ENCODE data around the gene CDH16.
"Not testable (repeated sequence)": the region's sequence is repeated elsewhere in the genome, so short reads cannot be mapped to it uniquely, and the experiment has no call there.

Gene CDH16

DNA sequence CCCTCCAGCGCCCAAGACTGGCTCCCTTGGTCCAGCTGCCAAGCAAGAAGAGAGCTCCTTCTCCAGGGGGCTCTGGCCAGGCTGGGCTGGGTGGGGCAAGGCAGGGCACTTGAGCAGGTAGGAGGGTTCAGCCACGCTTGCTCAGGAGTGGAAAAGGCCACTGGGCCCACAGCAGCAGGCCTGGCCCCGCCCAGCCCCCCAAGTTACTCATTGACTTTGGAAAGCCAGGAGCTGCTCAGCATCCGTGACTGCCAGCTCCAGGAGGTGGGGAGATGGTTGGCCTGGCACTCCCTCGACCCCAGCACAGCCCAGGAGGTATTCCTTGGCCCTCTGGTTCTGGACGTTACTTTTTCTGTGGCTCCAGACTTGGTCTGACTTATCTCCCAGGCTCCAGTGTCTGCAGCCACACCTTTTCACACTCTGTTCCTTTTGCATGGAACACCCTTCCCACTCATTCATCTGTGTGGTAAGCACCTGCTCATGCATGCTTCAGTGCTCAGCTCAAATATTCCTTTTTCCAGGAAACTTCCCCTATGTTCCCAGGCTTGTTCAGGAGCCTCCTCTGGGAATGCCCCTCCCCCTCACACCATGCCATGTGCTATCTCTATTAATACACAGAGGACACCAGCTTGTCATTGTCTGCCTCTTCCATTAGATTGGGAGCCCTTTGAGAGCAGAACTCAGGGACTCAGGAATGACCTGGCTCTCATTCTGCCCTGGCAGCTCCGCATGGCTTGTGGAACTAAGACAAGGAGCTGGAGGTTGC is at the start of gene CDH16:
Gene CDH16 (minus strand): TSS at position 83 of the 766 bp plus-strand sequence. CDS start 820 bp downstream, outside the sequence.
- peak; percentile 74 for DNase-seq

GRCh38 chr16:66964049-66964448 is 45.4 kb upstream of the CDH16 start:
- DNase-seq = no peak

- peak; percentile 33 for DNase-seq
Measured at GRCh38 chr16:66961914-66962313, 43.2 kb upstream of the CDH16 start.

GRCh38 chr16:66961065-66961744 is 42.5 kb upstream of the CDH16 start, which contains the start of gene CES3:
TSS of gene CES3 (plus strand) at chr16:66961266. CDS start at chr16:66961308, 42 bp downstream.
- peak; percentile 48 for DNase-seq

DNA sequence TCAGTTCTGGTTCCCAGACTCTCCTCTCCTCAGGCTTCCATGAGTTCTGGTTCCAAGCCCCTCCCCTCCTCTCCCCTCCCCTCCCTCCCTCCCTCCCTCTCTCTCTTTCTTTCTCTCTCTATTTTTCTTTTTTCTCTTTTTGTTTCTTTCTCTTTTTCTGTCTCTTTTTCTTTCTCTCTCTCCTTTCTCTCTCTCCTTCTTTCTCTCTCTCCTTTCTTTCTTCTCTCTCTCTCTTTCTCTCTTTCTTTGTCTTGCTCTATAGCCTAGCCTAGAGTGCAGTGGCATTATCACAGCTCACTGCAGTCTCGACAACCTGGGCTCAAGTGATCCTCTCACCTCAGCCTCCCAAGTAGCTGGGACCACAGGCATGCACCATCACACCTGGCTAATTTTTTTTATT is 41.6 kb upstream of the CDH16 start:
- no peak for DNase-seq

- peak; percentile 43 for DNase-seq
Measured at GRCh38 chr16:66959704-66960161, 41.0 kb upstream of the CDH16 start.

- peak; percentile 21 for DNase-seq
Measured at GRCh38 chr16:66958857-66959703, 40.4 kb upstream of the CDH16 start.

- not testable (repeated sequence) for DNase-seq
Measured at GRCh38 chr16:66956154-66956457, 37.4 kb upstream of the CDH16 start.

DNA sequence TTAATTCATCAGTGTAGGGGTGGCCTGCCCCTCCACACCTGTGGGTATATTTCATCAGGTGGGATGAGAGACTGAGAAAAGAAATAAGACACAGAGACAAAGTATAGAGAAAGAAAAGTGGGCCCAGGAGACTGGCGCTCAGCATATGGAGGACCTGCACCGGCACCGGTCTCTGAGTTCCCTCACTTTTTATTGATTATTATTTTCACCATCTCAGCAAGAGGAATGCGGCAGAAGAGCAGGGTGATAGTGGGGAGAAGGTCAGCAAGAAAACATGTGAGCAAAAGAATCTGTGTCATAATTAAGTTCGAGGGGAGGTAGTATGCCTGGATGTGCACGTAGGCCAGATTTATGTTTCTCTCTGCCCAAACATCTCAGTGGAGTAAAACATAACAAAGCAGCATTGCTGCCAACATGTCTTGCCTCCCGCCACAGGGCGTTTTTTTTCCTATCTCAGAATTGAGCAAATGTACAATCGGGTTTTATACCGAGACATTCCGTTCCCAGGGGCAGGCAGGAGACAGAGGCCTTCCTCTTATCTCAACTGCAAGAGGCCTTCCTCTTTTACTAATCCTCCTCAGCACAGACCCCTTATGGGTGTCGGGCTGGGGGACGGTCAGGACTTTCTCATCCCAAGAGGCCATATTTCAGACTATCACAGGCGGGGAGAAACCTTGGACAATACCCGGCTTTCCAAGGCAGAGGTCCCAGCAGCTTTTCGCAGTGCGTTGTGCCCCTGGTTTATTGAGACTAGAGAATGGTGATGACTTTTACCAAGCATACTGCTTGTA is 36.9 kb upstream of the CDH16 start:
- not testable (repeated sequence) for DNase-seq

DNA sequence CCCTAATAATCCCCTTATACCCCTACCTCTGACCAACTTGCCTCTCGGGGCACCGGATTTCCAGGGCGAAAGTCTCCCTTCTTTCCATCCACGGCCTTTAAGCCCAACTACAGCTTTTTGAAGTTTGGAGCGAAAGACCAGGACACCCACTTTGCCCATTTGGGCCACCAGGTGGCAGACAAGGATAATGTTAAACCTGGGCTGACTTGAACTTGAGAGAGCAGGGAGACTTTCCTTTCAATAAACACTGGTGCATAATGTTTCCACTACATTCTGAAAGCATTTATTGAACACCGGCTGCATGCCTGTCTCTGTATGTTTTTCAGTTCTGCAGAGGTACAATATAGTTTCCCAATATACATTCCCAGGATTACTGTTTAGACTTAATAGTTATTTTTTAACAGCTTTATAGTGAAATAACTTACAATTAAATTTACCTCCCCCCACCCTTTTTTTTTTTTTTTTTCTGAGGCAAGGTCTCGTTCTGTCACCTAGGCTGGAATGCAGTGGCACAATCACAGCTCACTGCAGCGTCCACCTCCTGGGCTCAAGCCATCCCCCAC is 35.5 kb upstream of the CDH16 start:
- DNase-seq = peak; percentile 72

DNA sequence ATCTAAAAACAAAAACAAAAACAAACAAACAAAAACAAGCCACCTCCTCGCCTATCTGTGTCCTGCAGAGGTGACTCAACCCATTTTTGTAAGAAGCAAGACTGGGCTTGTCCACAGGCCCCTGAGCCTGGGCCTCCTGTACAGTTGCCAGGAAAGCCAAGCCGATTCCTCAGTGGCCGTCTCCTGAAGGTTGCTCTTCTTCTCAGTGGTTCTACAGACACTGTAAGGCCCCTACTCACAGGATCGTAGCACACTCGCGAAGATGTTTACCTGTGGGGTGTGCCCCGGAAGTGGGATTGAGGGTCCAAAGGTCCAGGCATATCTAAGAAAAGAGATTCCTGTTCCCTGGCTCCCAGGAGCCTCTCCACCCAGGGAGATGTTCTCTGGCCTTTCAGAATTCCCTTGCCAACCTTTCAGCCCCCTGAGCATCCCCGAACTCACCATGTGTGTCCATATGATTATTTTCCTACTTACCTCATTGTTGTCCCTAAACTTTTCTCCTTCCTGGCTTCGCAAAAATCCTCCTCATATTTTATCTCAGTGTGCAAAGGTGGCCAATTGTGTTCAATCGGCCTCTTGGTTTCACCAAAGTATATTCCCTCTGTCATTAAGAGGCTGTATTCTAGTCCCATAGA is 34.9 kb upstream of the CDH16 start:
- DNase-seq = no peak

DNA sequence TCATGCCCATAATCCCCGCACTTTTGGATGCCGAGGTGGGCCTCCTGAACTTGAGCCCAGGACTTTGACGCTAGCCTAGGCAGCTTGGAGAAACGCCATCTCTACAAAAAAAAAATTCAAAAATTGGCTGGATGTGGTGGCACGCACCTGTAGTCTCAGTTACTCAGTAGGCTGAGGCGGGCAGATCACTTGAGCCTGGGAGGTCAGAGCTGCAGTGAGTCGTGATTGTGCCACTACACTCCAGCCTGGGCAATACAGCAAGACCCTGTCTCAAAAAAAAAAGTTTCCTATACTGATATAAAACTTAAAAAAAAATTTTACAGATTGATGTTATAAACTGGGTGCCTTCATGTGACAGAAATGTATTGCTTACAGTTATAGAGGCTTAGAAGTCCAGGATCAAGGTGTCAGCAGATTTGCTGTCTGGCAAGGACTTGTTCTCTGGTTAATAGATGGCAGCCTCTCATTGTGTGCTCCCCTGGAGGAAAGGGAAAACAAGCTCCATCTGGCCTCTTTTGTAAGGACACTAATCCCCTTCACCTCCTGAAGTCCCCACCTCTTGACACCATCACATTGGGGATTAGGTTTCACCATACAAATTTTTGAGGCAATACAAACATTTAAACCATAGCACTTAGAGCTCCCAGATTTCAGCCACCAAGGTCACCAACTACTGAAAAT is 33.9 kb upstream of the CDH16 start:
- peak; percentile 79 for DNase-seq

- peak; percentile 25 for DNase-seq
Measured at GRCh38 chr16:66950971-66951790, 32.5 kb upstream of the CDH16 start.

- no peak for DNase-seq
Measured at GRCh38 chr16:66950437-66950836, 31.8 kb upstream of the CDH16 start.

GRCh38 chr16:66949472-66949871 is 30.8 kb upstream of the CDH16 start:
- DNase-seq = no peak

DNA sequence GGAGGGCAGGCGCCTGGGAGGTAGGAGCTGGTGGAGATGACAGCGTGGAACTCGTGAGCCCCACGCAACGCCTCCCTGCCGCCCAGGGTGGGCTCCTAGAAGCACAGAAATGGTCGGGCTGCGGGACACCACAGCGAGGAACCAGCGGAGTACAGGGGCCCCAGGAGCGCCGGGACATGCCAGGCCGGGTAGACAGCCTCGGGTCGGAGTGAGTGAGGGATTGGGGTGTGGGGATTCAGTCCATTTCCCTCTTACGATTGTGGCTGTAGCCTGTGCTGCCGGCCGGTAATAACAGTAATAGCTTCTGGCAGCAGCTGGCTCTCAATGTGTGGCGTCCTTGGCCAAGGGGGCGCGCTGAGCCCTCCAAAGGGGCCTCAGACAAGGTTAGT is 30.1 kb upstream of the CDH16 start:
- DNase-seq = no peak

GRCh38 chr16:66948134-66948836 is 29.6 kb upstream of the CDH16 start:
- DNase-seq = no peak

DNA sequence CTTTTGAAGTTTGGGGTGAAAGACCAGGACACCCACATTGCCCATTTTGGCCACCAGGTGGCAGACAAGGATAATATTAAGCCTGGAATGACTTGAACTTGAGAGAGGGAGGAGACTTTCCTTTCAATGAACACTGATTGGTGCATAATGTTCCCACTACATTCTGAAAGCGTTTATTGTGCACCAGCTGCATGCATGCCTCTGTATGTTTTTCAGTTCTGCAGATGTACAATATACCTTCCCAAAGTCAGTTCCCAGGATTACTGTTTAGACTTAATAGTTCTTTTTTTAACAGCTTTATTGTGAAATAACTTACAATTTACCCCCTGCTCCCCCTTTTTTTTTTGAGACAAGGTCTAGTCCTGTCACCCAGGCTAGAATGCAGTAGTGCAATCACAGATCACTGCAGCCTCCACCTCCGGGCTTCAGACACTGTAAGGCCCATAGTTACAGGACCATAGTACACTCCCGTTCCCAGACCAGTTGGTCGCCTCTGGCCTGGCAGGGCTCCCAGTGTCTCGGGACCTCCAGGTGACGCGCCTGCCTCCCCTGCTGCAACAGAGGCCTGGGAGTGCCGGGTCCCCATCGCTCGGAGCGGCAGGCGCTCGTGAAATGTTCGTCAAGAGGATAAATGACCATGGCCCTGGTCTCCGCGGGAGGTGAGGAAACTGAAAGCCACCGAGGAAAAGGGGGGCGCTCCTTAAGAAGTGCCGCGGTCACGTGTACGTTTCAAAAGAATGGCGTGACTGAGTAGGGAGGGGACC is 28.8 kb upstream of the CDH16 start:
- peak; percentile 76 for DNase-seq

DNA sequence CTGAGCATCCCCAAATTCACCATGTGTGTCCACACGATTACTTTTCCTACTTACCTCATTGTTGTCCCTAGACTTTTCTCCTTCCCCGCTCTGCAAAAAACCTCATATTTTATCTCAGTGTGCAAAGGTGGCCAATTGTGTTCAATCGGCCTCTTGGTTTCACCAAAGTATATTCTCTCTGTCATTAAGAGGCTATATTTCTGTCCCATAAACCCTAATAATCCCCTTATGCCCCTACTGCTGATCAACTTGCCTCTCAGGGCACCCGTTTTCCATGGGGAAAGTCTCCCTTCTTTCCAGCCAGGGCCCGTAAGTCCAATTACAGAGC is 28.3 kb upstream of the CDH16 start:
- DNase-seq = no peak

All from NCI-H2171 treated with DMSO at 0.1 percent for 48 hours (cell line).